Activated T-cell treated with anti-CD3 and anti-CD28 coated beads, Interleukin-2, amount 50 U/mL, for 4 hours (primary cell): ENCODE data around the gene AP2A2. TPM values are rescaled to one million over a fixed set of nuclear protein-coding genes. Genes with fewer than 3 reads are reported as not detected.
A peak's percentile ranks its signal among the peaks of the same experiment; 100 is the strongest.

Source experiments
- ATAC-seq, 2 donors: fragments of 200-7000 bp; cut with Tn5 transposase; one replicate each; pipeline ENCODE4 v1.10.0; 2021
- DNase-seq: peaks from one replicate; pipeline ENCODE4 v3.0.0-alpha.2; 2020
- H3K27me3 Mint-ChIP-seq: one replicate; pipeline ENCODE4 v1.8.0; 2021; ENCODE audit warnings: low read depth, mixed read lengths
- H3K36me3 Mint-ChIP-seq: one replicate; pipeline ENCODE4 v1.8.0; 2022; ENCODE audit warnings: mixed read lengths; ENCODE audit not compliant: insufficient read depth
- H3K4me1 Mint-ChIP-seq: one replicate; pipeline ENCODE4 v1.8.0; 2021; ENCODE audit warnings: low read depth, mixed read lengths
- H3K4me3 Mint-ChIP-seq: one replicate; pipeline ENCODE4 v1.8.0; 2021; ENCODE audit warnings: mild to moderate bottlenecking, moderate library complexity, mixed read lengths
- H3K9me3 Mint-ChIP-seq: one replicate; pipeline ENCODE4 v1.8.0; 2021; ENCODE audit warnings: mixed read lengths
- total RNA-seq, 3 donors: library from RNA; stranded (reverse); gene quantifications; one replicate each; pipeline ENCODE4 v1.2.1, GENCODE V29; 2021

AP2A2 gene
- total RNA-seq, 3 donors from 2014 or later = 30.4 to 41.7 (median 38.0) TPM

- ATAC-seq = no peak
- no peak for DNase-seq
- Mint-ChIP-seq H3K27me3 (no peaks in the 10 kb centered on the region), H3K9me3 (no peaks in the 10 kb centered on the region), H3K4me3 (peak overlapping the region; percentile 91), H3K36me3 (peaks cover 2% of the 10 kb centered on the region), H3K4me1 (peaks cover 18% of the 10 kb centered on the region)
Measured at GRCh38 chr11:909406-909805, 16.3 kb upstream of the AP2A2 start.

- H3K36me3 Mint-ChIP-seq = peaks cover 2% of the 10 kb centered on the region
- DNase-seq = peak; percentile 54
Measured at GRCh38 chr11:910044-910588, 15.6 kb upstream of the AP2A2 start.

GRCh38 chr11:910589-911030, 15.1 kb upstream of the AP2A2 start, which contains the start of gene CHID1:
CHID1 (minus strand) TSS chr11:910810; CDS start chr11:904816, 5,994 bp downstream.
- peaks cover 1% of the 10 kb centered on the region for H3K36me3 Mint-ChIP-seq
- DNase-seq (peak; percentile 75), ATAC-seq (peak; percentile 97)
- H3K9me3 Mint-ChIP-seq = no peaks in the 10 kb centered on the region
- H3K4me1 Mint-ChIP-seq = peaks cover 18% of the 10 kb centered on the region
- H3K4me3 Mint-ChIP-seq = peak within 1 kb of the TSS; percentile 92
- H3K27me3 Mint-ChIP-seq = no peaks in the 10 kb centered on the region

More at GRCh38 chr11:910044-910588, 15.6 kb upstream of the AP2A2 start:
- Mint-ChIP-seq H3K4me3 (peak overlapping the region; percentile 91), H3K9me3 (no peaks in the 10 kb centered on the region), H3K4me1 (peaks cover 18% of the 10 kb centered on the region), H3K27me3 (no peaks in the 10 kb centered on the region)
- peak in 1 of 2 donors; percentile 0 for ATAC-seq

GRCh38 chr11:911031-911889, 14.4 kb upstream of the AP2A2 start:
- ATAC-seq = peak; percentile 40 to 41
- H3K9me3 Mint-ChIP-seq = no peaks in the 10 kb centered on the region
- H3K36me3 Mint-ChIP-seq = no peaks in the 10 kb centered on the region
- no peaks in the 10 kb centered on the region for H3K27me3 Mint-ChIP-seq
- H3K4me1 Mint-ChIP-seq = peaks cover 18% of the 10 kb centered on the region
- peak overlapping the region; percentile 92 for H3K4me3 Mint-ChIP-seq
- DNase-seq = peak; percentile 31

GRCh38 chr11:911890-912219, 13.8 kb upstream of the AP2A2 start:
- ATAC-seq (no peak), DNase-seq (no peak)
- H3K9me3 Mint-ChIP-seq = no peaks in the 10 kb centered on the region
- peaks cover 18% of the 10 kb centered on the region for H3K4me1 Mint-ChIP-seq
- no peaks in the 10 kb centered on the region for H3K27me3 Mint-ChIP-seq
- no peaks in the 10 kb centered on the region for H3K36me3 Mint-ChIP-seq
- peak overlapping the region; percentile 92 for H3K4me3 Mint-ChIP-seq

- Mint-ChIP-seq H3K4me1 (peaks cover 18% of the 10 kb centered on the region), H3K4me3 (peak overlapping the region; percentile 92)
Measured at GRCh38 chr11:912266-912665, 13.4 kb upstream of the AP2A2 start.

GRCh38 chr11:913043-913442, 12.6 kb upstream of the AP2A2 start:
- no peak overlapping the region for H3K4me3 Mint-ChIP-seq
- no peak for ATAC-seq
- H3K36me3 Mint-ChIP-seq = no peaks in the 10 kb centered on the region
- H3K4me1 Mint-ChIP-seq = peaks cover 16% of the 10 kb centered on the region
- no peak for DNase-seq
- H3K9me3 Mint-ChIP-seq = no peaks in the 10 kb centered on the region
- H3K27me3 Mint-ChIP-seq = no peaks in the 10 kb centered on the region

More at GRCh38 chr11:912266-912665, 13.4 kb upstream of the AP2A2 start:
- Mint-ChIP-seq H3K9me3 (no peaks in the 10 kb centered on the region), H3K36me3 (no peaks in the 10 kb centered on the region), H3K27me3 (no peaks in the 10 kb centered on the region)
- DNase-seq (no peak), ATAC-seq (no peak)

- ATAC-seq (no peak), DNase-seq (no peak)
- H3K4me1 Mint-ChIP-seq = peaks cover 9% of the 10 kb centered on the region
- no peak overlapping the region for H3K4me3 Mint-ChIP-seq
- no peaks in the 10 kb centered on the region for H3K27me3 Mint-ChIP-seq
- H3K9me3 Mint-ChIP-seq = no peaks in the 10 kb centered on the region
- no peaks in the 10 kb centered on the region for H3K36me3 Mint-ChIP-seq
Measured at GRCh38 chr11:914204-914603, 11.5 kb upstream of the AP2A2 start.

- H3K27me3 Mint-ChIP-seq = no peaks in the 10 kb centered on the region
- peaks cover 6% of the 10 kb centered on the region for H3K4me1 Mint-ChIP-seq
- H3K36me3 Mint-ChIP-seq = no peaks in the 10 kb centered on the region
- no peak overlapping the region for H3K4me3 Mint-ChIP-seq
- DNase-seq = no peak
- no peaks in the 10 kb centered on the region for H3K9me3 Mint-ChIP-seq
- no peak for ATAC-seq
Measured at GRCh38 chr11:914747-915501, 10.7 kb upstream of the AP2A2 start.

- Mint-ChIP-seq H3K36me3 (no peaks in the 10 kb centered on the region), H3K4me1 (no peaks in the 10 kb centered on the region), H3K27me3 (no peaks in the 10 kb centered on the region), H3K9me3 (no peaks in the 10 kb centered on the region), H3K4me3 (no peak overlapping the region)
- DNase-seq (no peak), ATAC-seq (no peak)
Measured at GRCh38 chr11:917426-917825, 8.2 kb upstream of the AP2A2 start.

- H3K4me1 Mint-ChIP-seq = peaks cover 9% of the 10 kb centered on the region
- no peak for DNase-seq
- no peak overlapping the region for H3K4me3 Mint-ChIP-seq
- H3K36me3 Mint-ChIP-seq = no peaks in the 10 kb centered on the region
- ATAC-seq = no peak
- no peaks in the 10 kb centered on the region for H3K27me3 Mint-ChIP-seq
- no peaks in the 10 kb centered on the region for H3K9me3 Mint-ChIP-seq
Measured at GRCh38 chr11:921921-922678, 3.6 kb upstream of the AP2A2 start.

- Mint-ChIP-seq H3K9me3 (no peaks in the 10 kb centered on the region), H3K27me3 (no peaks in the 10 kb centered on the region), H3K4me1 (peaks cover 26% of the 10 kb centered on the region), H3K4me3 (peak overlapping the region; percentile 19), H3K36me3 (no peaks in the 10 kb centered on the region)
- no peak for DNase-seq
- no peak for ATAC-seq
Measured at GRCh38 chr11:923691-924405, 1.8 kb upstream of the AP2A2 start.

- DNase-seq (no peak), ATAC-seq (no peak)
- no peaks in the 10 kb centered on the region for H3K36me3 Mint-ChIP-seq
- H3K4me3 Mint-ChIP-seq = no peak overlapping the region
- peaks cover 30% of the 10 kb centered on the region for H3K4me1 Mint-ChIP-seq
- H3K27me3 Mint-ChIP-seq = no peaks in the 10 kb centered on the region
- no peaks in the 10 kb centered on the region for H3K9me3 Mint-ChIP-seq
Measured at GRCh38 chr11:924406-925157, 1.1 kb upstream of the AP2A2 start.
